NCI-H2107 treated with DMSO at 0.1 percent for 48 hours (cell line): Measurements from ENCODE around the gene DPPA4.

Experiments
- DNase-seq: peaks from one replicate; lab custom pipeline; 2025; ENCODE audit not compliant: unreplicated experiment; lab: John Stamatoyannopoulos, UW

DPPA4 gene

GRCh38 chr3:109339197-109339596, 1.9 kb upstream of the DPPA4 start:
- DNase-seq = no peak

- DNase-seq = no peak
These were observed 976 bp upstream of the DPPA4 start for GRCh38 chr3:109338322-109338721.

- DNase-seq = no peak
These were observed 970 bp downstream of the DPPA4 start for GRCh38 chr3:109336291-109336861.

DNA sequence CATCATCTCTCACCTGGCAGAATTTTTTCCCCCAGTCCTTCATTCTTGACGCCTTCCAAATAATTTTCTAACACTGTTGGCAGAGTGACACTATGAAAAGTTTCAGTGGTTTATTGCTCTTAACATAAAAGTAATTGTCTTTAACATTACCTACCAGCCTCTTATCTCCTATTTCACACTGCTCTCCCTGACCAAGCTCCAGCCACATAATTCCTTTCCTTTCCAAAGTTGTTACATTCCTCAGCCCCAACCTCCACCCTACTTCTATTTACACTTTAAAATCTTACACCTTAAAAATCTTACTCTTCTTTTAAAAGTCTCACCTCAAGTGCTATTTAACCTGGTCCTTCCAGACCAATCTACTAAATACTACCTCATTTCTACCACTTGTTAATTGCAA, 2.8 kb downstream of the DPPA4 start:
- no peak for DNase-seq

- no peak for DNase-seq
These were observed 5.7 kb downstream of the DPPA4 start for GRCh38 chr3:109331692-109332091.

GRCh38 chr3:109330405-109330804, 6.9 kb downstream of the DPPA4 start:
- DNase-seq = no peak

- DNase-seq = no peak
These were observed 9.1 kb downstream of the DPPA4 start for GRCh38 chr3:109328202-109328601.

- no peak for DNase-seq
These were observed 11.7 kb downstream of the DPPA4 start for GRCh38 chr3:109325657-109326056.

- DNase-seq = no peak
These were observed 12.2 kb downstream of the DPPA4 start for GRCh38 chr3:109325109-109325508.

DNA sequence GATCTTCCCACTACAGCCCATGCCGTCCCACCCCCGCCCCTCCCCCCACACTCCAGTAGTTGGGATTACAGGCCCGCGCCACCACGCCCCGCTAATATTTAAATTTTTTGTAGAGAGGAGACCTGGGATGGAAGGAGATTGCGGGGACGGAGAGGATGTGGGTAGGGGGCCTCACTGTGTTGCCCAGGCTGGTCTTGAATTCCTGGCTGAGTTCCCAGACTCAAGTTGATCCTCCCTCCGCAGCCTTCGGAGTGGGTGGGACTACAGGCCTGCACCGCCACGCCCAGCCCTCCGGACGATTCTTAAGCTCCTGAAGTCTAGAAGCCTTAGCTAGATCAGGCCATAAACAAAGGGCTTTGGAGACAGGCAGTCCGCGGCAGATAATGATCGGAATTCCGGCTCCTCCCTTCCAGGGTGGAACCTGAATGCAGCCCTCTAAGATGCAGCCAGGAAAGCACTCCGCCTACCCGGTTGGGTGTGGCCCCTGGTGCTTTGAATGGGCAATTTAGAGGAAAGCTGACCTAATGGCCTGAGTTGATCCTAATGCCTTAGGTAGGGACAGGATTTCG, 21.1 kb downstream of the DPPA4 start, which contains the start of gene DPPA2:
TSS of gene DPPA2 (minus strand) at position 356 of the 569 bp plus-strand sequence. CDS start 1,975 bp downstream, outside the sequence.
- no peak for DNase-seq

- DNase-seq = no peak
These were observed 24.3 kb downstream of the DPPA4 start for GRCh38 chr3:109313061-109313460.

DNA sequence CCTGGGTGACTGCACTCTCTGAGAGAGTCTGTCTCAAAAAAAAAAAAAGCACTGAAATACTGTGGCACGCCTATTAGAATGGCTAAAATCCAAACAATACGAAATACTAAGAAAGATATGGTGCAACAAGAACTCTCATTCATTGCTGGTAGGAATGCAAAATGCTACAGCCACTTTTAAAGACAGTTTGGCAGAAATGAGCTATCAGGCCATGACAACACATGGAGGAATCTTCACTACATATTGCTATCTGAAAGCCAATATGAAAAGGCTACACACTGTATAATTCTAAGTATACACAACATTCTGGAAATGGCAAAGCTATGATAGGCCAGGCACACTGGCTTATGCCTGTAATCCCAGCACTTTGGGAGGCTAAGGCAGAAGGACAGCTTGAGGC, 39.9 kb downstream of the DPPA4 start:
- no peak for DNase-seq

DNA sequence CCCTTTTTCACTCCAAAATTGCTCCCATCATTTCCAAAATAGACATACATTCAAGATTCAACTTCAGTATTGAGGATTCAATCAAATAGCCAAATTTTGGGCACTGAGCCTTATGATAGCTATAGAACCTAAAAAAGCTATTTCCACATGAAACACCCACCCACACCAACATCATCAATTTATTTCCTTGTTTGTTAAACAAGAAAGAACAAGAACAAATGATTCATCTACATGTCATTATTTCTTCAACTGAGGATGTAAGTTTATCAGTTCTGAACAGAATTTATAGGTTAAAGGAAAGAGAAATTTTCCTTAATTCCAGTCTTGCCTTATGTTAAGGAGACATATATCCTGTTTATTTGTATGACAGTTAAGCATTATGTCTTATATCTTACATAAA, 53.3 kb downstream of the DPPA4 start:
- DNase-seq = no peak

DNA sequence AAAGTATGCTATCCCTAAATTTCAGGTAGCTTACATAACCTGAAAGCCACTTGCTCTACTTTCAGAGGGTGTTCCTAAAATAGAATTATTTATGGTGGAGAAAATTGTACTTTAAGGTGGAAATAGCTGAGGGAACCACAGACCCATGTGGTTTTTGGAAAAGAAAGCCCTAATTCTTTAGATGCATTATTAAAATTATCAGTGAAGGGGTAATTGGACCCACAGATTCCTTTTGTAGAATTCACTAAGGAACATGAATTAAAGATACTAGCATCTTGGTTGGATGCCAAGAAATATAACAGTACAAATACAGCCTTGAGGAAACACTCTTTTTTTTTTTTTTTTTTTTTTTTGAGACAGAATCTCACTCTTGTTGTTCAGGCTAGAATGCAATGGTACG, 58.8 kb downstream of the DPPA4 start:
- no peak for DNase-seq

DNA sequence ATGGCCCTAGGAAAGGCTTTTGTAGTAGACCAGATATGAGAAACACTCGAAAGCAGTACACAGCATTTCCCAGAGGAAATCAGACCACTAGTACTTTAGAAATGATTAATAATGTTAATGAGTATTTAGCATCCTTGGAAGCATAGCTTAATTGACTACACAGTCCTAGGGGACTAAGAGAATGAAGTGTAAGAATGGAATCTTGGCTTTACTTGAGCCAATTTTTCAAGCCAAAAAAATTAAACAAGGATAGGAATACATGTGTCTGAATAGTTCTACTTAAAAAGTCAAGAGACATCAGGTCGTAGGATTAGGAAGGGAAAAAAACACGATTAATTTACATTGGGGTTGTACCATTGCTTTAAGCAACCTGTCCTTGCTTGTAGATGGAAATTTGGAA, 59.2 kb downstream of the DPPA4 start:
- DNase-seq = no peak
